MM.1S (cell line): ENCODE results near the gene PRSS58.

Source experiments
- DNase-seq: peaks from one replicate; pipeline ENCODE4 v3.0.0-alpha.2; 2015
- H2AFZ ChIP-seq: fragments of 300-600 bp; sonication (generic); 2 replicates; pipeline ENCODE4 v1.6.0; 2016; ENCODE audit warnings: antibody characterized with exemption, low read length
- H3F3A ChIP-seq: fragments of 300-600 bp; sonication (generic); 2 replicates; pipeline ENCODE4 v1.6.1; 2016; ENCODE audit warnings: mild to moderate bottlenecking, antibody characterized with exemption, low read length, moderate library complexity, mixed read lengths; ENCODE audit not compliant: insufficient read depth
- H3K27ac ChIP-seq: fragments of 300-600 bp; sonication (generic); 2 replicates; pipeline ENCODE4 v1.5.1; 2016; ENCODE audit warnings: mild to moderate bottlenecking, low read length
- H3K27me3 ChIP-seq: fragments of 300-600 bp; sonication (generic); replicated peaks from 2 replicates; pipeline ENCODE4 v1.6.0; 2016; ENCODE audit warnings: low read length; ENCODE audit not compliant: insufficient read depth
- H3K36me3 ChIP-seq: fragments of 300-600 bp; sonication (generic); replicated peaks from 2 replicates; pipeline ENCODE4 v1.6.1; 2016; ENCODE audit warnings: mild to moderate bottlenecking, low read length, mixed read lengths; ENCODE audit not compliant: insufficient read depth
- H3K4me1 ChIP-seq: fragments of 300-600 bp; sonication (generic); 2 replicates; pipeline ENCODE4 v1.6.1; 2016; ENCODE audit warnings: low read length, mixed read lengths
- H3K4me2 ChIP-seq: fragments of 300-600 bp; sonication (generic); 2 replicates; pipeline ENCODE4 v1.6.0; 2016; ENCODE audit warnings: low read depth, low read length
- H3K4me3 ChIP-seq: fragments of 300-600 bp; sonication (generic); 2 replicates; pipeline ENCODE4 v1.5.1; 2016; ENCODE audit warnings: low read length, mixed read lengths
- H3K79me2 ChIP-seq: fragments of 300-600 bp; sonication (generic); 2 replicates; pipeline ENCODE4 v1.6.1; 2016; ENCODE audit warnings: mixed run types, low read length, mixed read lengths
- H3K9ac ChIP-seq: fragments of 300-600 bp; sonication (generic); 2 replicates; pipeline ENCODE4 v1.6.1; 2016; ENCODE audit warnings: low read length, mixed read lengths
- H3K9me2 ChIP-seq: fragments of 300-600 bp; sonication (generic); replicated peaks from 2 replicates; pipeline ENCODE4 v1.6.1; 2016; ENCODE audit warnings: mild to moderate bottlenecking, low read length, mixed read lengths; ENCODE audit not compliant: insufficient read depth
- H3K9me3 ChIP-seq: fragments of 300-600 bp; sonication (generic); replicated peaks from 2 replicates; pipeline ENCODE4 v1.6.1; 2016; ENCODE audit warnings: mild to moderate bottlenecking, low read length, mixed read lengths; ENCODE audit not compliant: insufficient read depth
- H4K20me1 ChIP-seq: fragments of 300-600 bp; sonication (generic); 2 replicates; pipeline ENCODE4 v1.6.1; 2016; ENCODE audit warnings: mild to moderate bottlenecking, low read length, moderate library complexity, mixed read lengths; ENCODE audit not compliant: insufficient read depth
- EZH2 ChIP-seq: fragments of 300-600 bp; sonication (generic); optimal IDR thresholded peaks from 2 replicates; pipeline ENCODE3; 2017; ENCODE audit warnings: low read depth, mild to moderate bottlenecking, antibody characterized with exemption, low read length, mixed read lengths
- EZH2phosphoT487 ChIP-seq: fragments of 300-600 bp; sonication (generic); IDR thresholded peaks from 2 replicates; pipeline ENCODE4 v1.6.1; 2018; ENCODE audit warnings: antibody characterized with exemption, low read length
- TF ChIP-seq, protein P1 (sequence below): fragments of 300-600 bp; sonication (generic); IDR thresholded peaks from 2 replicates; pipeline ENCODE4 v1.5.1; 2016; ENCODE audit warnings: antibody characterized with exemption, low read length, mixed read lengths

Gene PRSS58

DNA sequence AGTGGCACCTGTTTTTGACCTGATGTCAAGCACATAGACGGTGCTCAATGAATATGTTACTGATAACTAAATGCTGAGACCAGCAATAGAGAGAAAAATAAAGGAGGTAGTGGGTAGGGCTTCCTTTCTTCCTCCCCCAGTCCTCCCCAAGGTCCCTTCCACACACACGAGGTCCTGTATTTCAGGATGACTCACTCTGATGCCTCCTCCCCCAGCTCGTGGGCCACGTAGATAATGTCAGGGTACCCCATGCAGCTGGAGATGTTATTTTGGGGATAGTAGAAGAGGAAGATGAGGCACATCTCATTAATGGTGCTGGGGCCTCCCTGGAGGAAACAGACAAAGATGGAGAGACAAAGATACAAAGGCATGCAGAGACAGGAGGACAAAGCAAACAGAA is 17.3 kb downstream of the PRSS58 start:
- no peak overlapping the region for H3K9ac ChIP-seq
- no peaks in the 10 kb centered on the region for H3K9me3 ChIP-seq
- no peaks in the 10 kb centered on the region for H3K27me3 ChIP-seq
- H3K9me2 ChIP-seq, result no peaks in the 10 kb centered on the region
- H3K79me2 ChIP-seq, result no peaks in the 10 kb centered on the region
- H2AFZ ChIP-seq, result no peak overlapping the region
- H3F3A ChIP-seq, result no peaks in the 10 kb centered on the region
- no peak overlapping the region for H3K4me2 ChIP-seq
- H4K20me1 ChIP-seq, result no peaks in the 10 kb centered on the region
- DNase-seq, result no peak
- TF ChIP-seq, protein P1, sequence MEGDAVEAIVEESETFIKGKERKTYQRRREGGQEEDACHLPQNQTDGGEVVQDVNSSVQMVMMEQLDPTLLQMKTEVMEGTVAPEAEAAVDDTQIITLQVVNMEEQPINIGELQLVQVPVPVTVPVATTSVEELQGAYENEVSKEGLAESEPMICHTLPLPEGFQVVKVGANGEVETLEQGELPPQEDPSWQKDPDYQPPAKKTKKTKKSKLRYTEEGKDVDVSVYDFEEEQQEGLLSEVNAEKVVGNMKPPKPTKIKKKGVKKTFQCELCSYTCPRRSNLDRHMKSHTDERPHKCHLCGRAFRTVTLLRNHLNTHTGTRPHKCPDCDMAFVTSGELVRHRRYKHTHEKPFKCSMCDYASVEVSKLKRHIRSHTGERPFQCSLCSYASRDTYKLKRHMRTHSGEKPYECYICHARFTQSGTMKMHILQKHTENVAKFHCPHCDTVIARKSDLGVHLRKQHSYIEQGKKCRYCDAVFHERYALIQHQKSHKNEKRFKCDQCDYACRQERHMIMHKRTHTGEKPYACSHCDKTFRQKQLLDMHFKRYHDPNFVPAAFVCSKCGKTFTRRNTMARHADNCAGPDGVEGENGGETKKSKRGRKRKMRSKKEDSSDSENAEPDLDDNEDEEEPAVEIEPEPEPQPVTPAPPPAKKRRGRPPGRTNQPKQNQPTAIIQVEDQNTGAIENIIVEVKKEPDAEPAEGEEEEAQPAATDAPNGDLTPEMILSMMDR, result no peak
- TF ChIP-seq EZH2phosphoT487 (no peak), EZH2 (no peak)
- H3K4me1 ChIP-seq, result no peaks in the 10 kb centered on the region
- H3K4me3 ChIP-seq, result no peak overlapping the region
- H3K27ac ChIP-seq, result no peak overlapping the region
- H3K36me3 ChIP-seq, result no peaks in the 10 kb centered on the region

DNA sequence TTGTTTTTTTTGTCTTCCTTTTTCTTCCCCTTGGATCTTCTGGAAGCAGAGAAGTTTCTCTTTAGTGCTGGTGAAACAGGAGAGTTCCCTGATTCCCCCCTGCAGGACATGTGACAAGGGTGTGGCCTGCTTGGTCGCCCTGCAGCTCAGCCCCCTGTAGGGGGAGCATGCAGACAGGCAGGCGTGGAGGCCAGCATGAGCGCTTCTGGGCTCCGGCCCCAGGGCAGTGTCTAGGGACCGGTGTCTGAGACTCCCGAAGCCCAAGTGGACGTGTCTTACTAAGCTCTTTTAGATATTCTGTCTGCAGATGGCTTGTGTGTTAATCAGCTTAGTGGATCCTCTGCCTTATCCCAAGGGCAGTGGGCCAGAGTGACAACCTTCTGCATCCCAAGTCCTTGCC is 26.1 kb downstream of the PRSS58 start:
- H3K27me3 ChIP-seq, result no peaks in the 10 kb centered on the region
- H3K9me3 ChIP-seq, result no peaks in the 10 kb centered on the region
- no peak overlapping the region for H3K4me2 ChIP-seq
- no peak for TF ChIP-seq EZH2
- TF ChIP-seq, protein P1, result no peak
- no peak for TF ChIP-seq EZH2phosphoT487
- H3K79me2 ChIP-seq, result no peaks in the 10 kb centered on the region
- no peaks in the 10 kb centered on the region for H3K4me1 ChIP-seq
- H3K27ac ChIP-seq, result no peak overlapping the region
- no peaks in the 10 kb centered on the region for H3K9me2 ChIP-seq
- no peaks in the 10 kb centered on the region for H3K36me3 ChIP-seq
- H3K4me3 ChIP-seq, result no peak overlapping the region
- no peak overlapping the region for H2AFZ ChIP-seq
- no peak for DNase-seq
- no peaks in the 10 kb centered on the region for H3F3A ChIP-seq
- H3K9ac ChIP-seq, result no peak overlapping the region
- H4K20me1 ChIP-seq, result no peaks in the 10 kb centered on the region

DNA sequence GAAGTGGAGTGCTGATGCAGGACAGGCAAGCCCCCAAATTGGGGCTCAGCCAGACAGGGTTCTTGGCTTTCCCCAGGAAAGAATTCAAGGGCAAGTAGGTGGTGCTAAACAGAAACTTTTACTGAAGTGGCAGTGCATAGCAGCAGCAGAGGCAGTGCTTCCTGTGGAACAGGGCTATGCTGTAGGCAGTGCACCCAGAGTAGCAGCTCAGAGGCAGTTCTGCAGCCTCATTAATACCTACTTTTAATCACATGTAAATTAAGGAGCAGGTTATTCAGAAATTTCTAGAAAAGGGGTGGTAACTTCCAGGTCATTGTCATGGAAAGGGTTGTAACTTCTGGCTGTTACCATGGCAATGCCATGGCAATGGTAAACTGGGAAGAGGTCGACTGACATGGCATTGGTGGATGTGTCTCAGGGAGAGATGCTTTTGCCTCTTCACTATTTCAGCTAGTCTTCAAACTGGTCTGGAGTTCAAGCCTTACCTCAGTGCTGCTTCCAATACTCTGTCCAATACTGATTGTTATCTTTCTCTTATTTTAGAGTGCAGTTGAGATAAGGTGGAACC is 29.2 kb downstream of the PRSS58 start:
- Histone ChIP-seq H3K9ac (no peak overlapping the region), H2AFZ (no peak overlapping the region), H4K20me1 (no peaks in the 10 kb centered on the region), H3K79me2 (no peaks in the 10 kb centered on the region), H3K4me1 (no peaks in the 10 kb centered on the region), H3K4me3 (no peak overlapping the region), H3K9me3 (no peaks in the 10 kb centered on the region), H3F3A (no peaks in the 10 kb centered on the region), H3K27ac (no peak overlapping the region), H3K9me2 (no peaks in the 10 kb centered on the region), H3K27me3 (no peaks in the 10 kb centered on the region), H3K4me2 (no peak overlapping the region), H3K36me3 (no peaks in the 10 kb centered on the region)
- no peak for DNase-seq
- TF ChIP-seq EZH2, result no peak
- no peak for TF ChIP-seq EZH2phosphoT487
- TF ChIP-seq, protein P1, result no peak
